Ectodermal cell (in vitro differentiated cells): ENCODE data around the gene SEMA3E.

Experiments used
- H3K27ac ChIP-seq: 2 replicates; pipeline ENCODE4 v1.7.0; 2013; ENCODE audit warnings: mild to moderate bottlenecking, low read depth, low read length; ENCODE audit not compliant: insufficient read depth, poor library complexity, severe bottlenecking
- H3K27me3 ChIP-seq: 2 replicates; pipeline ENCODE4 v1.7.0; 2013; ENCODE audit warnings: mild to moderate bottlenecking, low read length; ENCODE audit not compliant: insufficient read depth, control insufficient read depth, poor library complexity, severe bottlenecking
- H3K36me3 ChIP-seq: one replicate; pipeline ENCODE4 v1.7.0; 2013; ENCODE audit warnings: low read length; ENCODE audit not compliant: control insufficient read depth, insufficient read depth
- H3K4me1 ChIP-seq: one replicate; pipeline ENCODE4 v1.7.0; 2013; ENCODE audit warnings: low read length; ENCODE audit not compliant: control insufficient read depth, insufficient read depth
- H3K4me3 ChIP-seq: 2 replicates; pipeline ENCODE4 v1.7.0; 2013; ENCODE audit warnings: low read depth, low read length, control low read depth; ENCODE audit not compliant: insufficient read depth
- H3K9me3 ChIP-seq: 2 replicates; pipeline ENCODE4 v1.7.0; 2013; ENCODE audit warnings: mild to moderate bottlenecking, low read length, moderate library complexity; ENCODE audit not compliant: control insufficient read depth
- WGBS, 2 experiments: methylation state at CpG; one replicate each; pipeline ENCODE4 v1.1.7; 2013; ENCODE audit warnings: missing lambda C conversion rate in 2 of 2; 5-methylcytosine and 5-hydroxymethylcytosine counted together

The SEMA3E gene

DNA sequence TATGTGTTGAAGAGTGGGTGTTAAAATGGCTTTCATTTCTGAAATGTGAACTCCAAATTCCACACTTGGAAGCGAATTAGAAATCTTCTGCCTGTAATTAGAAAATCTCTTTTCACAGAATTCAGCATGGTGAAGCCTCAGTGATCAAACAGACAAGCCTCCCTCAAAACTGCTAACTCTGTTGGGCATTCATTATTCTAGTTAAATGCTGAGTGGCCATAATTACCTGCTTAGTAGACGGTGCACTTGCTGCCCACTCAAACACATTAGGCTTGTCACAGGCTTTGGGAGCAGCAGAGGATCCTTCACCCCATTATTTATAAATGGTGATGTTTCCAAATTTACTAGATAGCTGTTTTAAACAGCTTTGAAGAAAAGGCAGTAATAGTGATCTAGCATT is 309.0 kb downstream of the SEMA3E start:
- Histone ChIP-seq H3K27me3 (no peaks in the 10 kb centered on the region), H3K27ac (no peak overlapping the region), H3K4me3 (no peak overlapping the region), H3K4me1 (no peaks in the 10 kb centered on the region), H3K9me3 (no peaks in the 10 kb centered on the region), H3K36me3 (no peaks in the 10 kb centered on the region)
- WGBS, 2 experiments, result 88 to 92% methylated on average over 2 of the region's 2 CpGs

GRCh38 chr7:83338277-83338950 is 310.5 kb downstream of the SEMA3E start:
- Histone ChIP-seq H3K27ac (no peak overlapping the region), H3K4me3 (no peak overlapping the region), H3K4me1 (no peaks in the 10 kb centered on the region), H3K27me3 (no peaks in the 10 kb centered on the region), H3K9me3 (no peaks in the 10 kb centered on the region), H3K36me3 (no peaks in the 10 kb centered on the region)
- WGBS, 2 experiments, result 92 to 93% methylated on average over 4 of the region's 4 CpGs

DNA sequence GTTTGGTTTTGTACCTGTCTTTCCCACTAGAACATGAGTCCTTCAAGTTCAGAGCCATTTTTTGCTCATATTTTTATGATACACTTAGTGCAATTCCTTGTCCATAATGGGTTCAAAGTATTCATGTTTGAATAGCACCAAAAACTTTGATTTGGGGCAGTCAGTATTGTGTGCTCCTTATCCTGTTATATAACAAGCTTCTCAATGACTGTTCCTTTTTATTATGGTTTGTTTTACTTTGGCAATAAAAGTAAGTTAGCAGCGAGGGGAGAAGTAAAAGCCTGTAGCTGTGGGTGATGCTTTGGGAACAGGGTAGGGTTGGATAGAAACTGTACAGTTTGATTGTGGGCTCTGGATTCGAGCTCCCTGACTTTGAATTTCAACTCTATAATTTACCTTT is 311.9 kb downstream of the SEMA3E start:
- no peaks in the 10 kb centered on the region for H3K4me1 ChIP-seq
- WGBS, 2 experiments, result 73 to 89% methylated on average over 1 to 2 of the region's 2 CpGs
- no peaks in the 10 kb centered on the region for H3K36me3 ChIP-seq
- no peak overlapping the region for H3K27ac ChIP-seq
- no peaks in the 10 kb centered on the region for H3K27me3 ChIP-seq
- H3K9me3 ChIP-seq, result no peaks in the 10 kb centered on the region
- no peak overlapping the region for H3K4me3 ChIP-seq

- Histone ChIP-seq H3K27me3 (no peaks in the 10 kb centered on the region), H3K9me3 (no peaks in the 10 kb centered on the region), H3K4me3 (no peak overlapping the region), H3K27ac (no peak overlapping the region), H3K4me1 (no peaks in the 10 kb centered on the region), H3K36me3 (no peaks in the 10 kb centered on the region)
- WGBS, 2 experiments, result 86 to 91% methylated on average over 2 of the region's 2 CpGs
These were observed 322.7 kb downstream of the SEMA3E start for GRCh38 chr7:83326223-83326622.

- no peaks in the 10 kb centered on the region for H3K27me3 ChIP-seq
- no peak overlapping the region for H3K27ac ChIP-seq
- no peaks in the 10 kb centered on the region for H3K9me3 ChIP-seq
- no peaks in the 10 kb centered on the region for H3K4me1 ChIP-seq
- H3K4me3 ChIP-seq, result no peak overlapping the region
- WGBS, 2 experiments, result 90 to 95% methylated on average over 5 of the region's 5 CpGs
- H3K36me3 ChIP-seq, result no peaks in the 10 kb centered on the region
These were observed 323.9 kb downstream of the SEMA3E start for GRCh38 chr7:83325083-83325482.

DNA sequence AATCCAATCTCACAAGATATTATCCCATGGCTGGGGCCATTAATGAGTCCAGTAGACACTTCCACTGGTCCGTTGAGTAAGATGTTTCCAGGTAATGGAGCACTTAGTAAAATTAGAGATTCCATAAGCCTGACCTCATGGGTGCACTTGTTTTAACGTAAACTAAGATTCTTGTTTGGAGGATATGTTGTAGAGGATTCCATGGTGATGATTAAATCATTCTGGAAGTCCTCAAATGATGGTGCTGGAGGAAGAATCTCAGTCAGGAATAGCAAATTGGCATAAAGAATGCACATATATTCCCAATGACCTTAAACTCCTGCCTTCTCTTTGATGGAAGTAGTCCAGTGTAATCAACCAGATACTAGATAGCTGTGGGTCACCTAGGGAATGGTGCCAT is 324.3 kb downstream of the SEMA3E start:
- Histone ChIP-seq H3K4me1 (no peaks in the 10 kb centered on the region), H3K4me3 (no peak overlapping the region), H3K27ac (no peak overlapping the region), H3K9me3 (no peaks in the 10 kb centered on the region), H3K27me3 (no peaks in the 10 kb centered on the region), H3K36me3 (no peaks in the 10 kb centered on the region)
- WGBS, 2 experiments, result 93 to 95% methylated on average over 2 of the region's 2 CpGs

GRCh38 chr7:83321011-83321410 is 327.9 kb downstream of the SEMA3E start:
- WGBS, 2 experiments, result 95% methylated on average over 1 of the region's 1 CpG
- Histone ChIP-seq H3K4me3 (no peak overlapping the region), H3K9me3 (no peaks in the 10 kb centered on the region), H3K4me1 (no peaks in the 10 kb centered on the region), H3K27me3 (no peaks in the 10 kb centered on the region), H3K27ac (no peak overlapping the region), H3K36me3 (no peaks in the 10 kb centered on the region)

DNA sequence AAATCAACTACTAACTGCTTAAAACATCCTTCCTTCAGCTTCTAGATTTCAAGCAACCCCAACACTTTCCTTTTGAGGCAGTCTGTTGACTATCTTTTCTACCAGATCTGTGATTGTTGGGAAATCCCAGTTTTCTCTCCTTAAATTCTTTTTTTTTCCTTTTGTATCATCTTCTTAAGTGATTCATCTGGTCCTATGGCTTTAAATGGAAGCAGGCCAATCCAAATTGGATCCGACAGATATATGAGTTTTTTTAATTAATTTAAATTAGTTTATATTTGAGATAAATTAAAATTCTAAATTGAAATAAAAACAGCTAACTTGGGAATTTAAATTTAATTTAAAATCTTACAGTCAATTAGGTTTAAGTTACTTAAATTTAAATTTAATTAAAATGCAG is 335.0 kb downstream of the SEMA3E start:
- Histone ChIP-seq H3K4me3 (no peak overlapping the region), H3K27me3 (no peaks in the 10 kb centered on the region), H3K4me1 (no peaks in the 10 kb centered on the region), H3K36me3 (no peaks in the 10 kb centered on the region), H3K9me3 (no peaks in the 10 kb centered on the region), H3K27ac (no peak overlapping the region)
- no CpG with 5 or more reads among the region's 1 CpG for WGBS, 2 experiments
